ENCODE measurements around the gene GPR84.
A peak's percentile ranks its signal among the peaks of the same experiment; 100 is the strongest.

The GPR84 gene

DNA sequence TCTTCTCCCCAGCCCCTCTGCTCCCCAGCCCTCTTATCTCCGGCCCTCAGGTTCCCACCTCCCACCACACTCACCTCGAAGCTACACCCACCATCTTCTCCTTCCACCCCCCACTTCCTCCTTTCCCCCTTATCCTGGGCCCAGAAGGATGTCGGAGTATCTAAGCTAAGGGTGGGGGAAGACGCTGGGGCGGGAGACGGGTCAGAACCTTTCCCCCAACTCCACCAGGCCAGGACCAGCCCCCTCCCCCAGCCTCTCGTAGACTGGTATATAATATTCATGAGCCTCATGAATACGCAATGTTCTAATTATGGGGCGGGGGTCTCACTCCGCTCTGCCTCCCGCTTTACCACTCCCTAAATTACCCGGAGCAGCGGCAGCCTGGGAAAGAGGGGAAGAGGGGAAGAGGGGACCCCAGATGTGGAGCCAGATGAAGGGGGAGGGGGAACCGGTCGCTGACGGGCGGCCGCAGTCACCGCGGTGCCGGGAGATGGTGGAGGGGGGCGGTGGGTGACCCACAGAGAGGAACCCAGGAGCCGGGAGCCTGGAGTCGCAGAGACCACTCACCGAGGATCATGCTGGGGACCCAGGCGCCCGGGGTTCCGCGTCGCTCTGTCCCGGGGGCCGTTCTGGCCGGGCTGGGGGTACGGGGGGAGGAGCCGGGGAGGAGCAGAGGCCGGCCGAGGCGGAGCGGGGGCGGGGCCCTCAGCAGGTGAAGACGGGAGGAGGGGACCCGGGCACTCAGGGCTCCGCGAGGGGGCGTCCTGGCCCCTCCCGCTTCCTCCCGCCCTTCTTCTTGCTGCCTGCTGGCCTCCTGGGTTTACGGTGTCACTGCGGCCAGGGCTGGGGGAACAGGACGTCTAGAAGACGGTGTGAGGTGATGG lies 26.6 kb upstream of the GPR84 start:
- DNase-seq: peak; percentile 66

DNA sequence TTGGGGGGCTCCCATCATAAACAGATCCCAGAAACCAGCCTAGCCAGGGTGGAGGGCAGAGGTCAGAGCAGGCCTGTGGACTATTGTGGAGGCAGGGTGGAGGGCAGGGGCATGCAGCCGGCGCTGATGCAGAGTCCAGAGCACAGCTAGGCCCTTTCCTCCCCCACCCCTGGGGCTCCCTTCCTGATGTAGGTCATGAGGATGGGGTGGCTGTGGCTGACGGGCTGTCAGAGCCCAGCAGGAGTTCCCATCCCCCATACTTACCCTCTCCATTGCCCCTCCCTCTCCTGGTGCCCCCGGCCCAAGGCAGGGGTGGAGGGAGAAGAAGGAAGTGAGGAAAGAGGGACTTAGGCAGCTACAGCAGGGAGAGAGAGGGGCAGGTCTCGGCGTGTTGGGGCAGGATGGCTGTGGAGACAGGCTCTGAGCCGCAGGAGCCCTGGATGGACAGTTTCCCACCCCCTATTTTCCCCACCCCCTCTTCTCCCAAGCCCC lies 25.9 kb upstream of the GPR84 start:
- no peak for DNase-seq

DNA sequence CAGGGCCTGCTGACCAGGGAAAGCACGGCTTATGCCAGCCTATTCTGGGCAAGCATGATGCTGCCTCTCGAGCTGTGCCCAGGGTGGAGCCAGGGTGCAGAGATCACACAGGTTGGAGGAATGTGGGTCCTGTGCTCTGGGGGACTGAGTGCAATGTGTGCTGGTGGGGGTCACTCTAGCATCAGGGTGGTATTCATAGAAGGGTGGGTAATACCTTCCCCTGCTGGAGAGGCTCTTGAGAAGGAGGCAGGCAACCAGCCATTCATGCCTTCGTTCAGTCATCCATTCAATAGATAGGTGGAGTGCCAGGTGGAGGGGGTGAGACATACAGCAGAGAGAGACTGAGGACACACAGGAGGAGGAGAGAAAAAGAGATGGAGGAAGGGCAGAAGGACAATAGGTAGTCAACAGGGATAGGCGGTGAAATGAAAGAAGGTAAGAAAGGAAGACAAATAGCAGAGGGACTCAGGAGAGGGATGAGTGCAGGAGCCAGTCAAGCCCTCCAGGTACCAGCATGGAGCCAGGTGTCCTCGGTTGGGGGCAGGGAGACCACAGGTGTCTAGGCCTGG lies 25.4 kb upstream of the GPR84 start:
- DNase-seq: no peak

DNA sequence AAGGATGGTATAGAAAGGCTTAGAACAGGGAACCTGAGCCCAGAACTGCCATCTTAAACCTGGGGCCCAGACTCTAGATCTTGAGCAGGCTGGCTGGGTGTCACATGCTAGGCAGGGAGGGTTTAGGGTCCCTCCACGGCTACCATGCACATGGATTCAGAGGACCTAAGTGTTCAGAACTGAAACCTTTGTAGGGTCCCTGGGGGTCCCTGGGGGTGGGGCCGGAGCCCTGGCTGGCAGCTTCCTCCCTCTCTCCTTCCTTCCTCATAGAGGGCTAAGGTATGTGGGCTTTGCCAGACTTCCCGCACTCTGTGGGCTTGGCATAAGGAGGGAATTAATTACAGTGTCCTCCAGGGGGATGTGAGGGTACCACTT lies 24.8 kb upstream of the GPR84 start:
- no peak for DNase-seq

DNA sequence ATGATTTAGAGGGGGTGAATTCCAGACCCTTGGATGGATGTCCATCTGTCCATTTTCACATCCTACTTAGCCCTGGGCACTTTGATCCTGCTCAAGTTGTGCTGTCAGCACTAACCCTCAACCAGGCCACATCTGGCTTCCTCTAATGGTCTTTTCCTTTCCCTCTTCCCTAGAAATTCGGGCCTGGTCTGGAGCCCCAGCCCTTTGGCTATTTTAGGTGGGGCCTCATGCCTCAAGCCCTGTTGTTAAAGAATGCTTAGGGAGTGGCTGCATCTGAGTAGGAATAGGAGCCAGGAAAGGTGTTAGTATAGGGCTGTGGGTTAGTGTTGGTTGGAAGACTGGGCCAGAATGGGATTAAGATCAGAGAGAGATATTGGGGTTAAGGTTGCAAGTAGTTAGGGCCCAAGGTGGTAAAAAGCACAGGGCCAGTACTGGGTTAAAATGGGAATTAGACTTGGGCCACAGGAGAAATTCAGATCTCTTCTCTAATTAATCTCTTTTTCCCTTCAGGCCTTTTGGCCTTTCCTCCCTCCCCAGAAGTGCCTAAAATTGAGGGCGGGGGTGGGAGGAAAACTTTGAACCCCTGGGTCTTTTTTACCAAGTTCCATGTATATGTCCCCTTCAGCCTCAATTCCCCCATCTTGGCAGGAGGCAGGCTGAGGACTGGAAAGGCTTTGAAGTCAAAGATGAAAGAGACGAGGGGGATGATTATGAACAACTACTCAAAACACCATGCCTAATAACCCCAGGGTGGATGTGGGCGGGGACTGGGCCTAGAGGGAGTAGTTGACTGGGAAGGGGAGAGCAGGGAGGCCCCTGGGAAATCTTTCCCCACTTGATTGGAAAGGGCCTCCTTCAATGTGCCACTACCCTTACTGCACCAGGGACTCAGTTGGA lies 24.2 kb upstream of the GPR84 start:
- DNase-seq: no peak

DNA sequence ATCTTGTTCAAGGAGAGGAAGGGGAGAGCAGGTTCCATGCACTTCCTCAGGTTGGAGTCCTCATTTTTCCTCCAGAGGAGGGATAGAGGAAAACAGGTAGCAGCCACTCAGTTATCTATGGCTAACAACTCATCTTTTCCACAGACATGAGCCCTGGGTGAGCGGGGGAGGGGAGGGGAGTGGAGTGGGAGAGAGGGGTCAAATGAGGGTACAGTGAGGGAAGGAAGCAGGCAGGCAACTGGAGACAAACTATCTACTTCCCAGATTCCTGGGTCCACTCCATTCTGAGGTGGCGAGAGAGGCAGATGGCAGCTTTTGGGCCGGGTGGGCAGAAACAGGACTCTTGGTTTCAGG lies 22.8 kb upstream of the GPR84 start:
- DNase-seq: no peak

DNA sequence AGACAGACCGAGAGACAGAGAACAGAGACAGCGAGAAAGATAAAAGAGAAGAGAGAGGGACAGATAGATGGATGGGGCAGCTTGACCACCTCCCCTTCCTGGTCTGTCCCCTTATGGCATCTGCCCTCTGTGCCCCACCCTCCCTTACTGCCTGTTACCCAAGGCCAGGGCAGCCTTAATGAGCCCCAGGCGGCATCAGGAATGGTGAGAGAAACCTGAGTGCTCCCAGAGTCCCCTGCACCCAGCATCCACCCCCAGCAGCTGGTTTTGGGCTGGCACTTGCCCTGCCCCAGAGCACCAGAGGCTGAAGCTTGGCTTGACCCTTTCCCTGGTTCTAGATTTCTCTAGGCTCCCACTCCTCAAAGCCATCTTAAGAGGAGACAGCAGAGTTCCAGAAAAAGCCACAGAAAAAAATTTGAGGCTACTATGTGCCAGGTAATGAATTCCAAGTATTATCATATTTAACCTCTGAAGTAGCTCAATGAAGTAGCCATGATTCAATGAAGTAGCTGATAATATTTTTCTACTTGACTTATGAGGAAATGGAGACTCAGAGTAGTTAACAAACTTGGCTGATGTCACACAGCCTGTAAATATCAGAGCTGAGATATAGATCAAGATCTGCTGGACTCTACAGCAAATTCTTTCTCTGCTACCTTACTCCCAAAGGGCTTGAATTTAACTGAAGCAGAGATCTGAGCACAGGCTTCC lies 22.3 kb upstream of the GPR84 start:
- no peak for DNase-seq

DNA sequence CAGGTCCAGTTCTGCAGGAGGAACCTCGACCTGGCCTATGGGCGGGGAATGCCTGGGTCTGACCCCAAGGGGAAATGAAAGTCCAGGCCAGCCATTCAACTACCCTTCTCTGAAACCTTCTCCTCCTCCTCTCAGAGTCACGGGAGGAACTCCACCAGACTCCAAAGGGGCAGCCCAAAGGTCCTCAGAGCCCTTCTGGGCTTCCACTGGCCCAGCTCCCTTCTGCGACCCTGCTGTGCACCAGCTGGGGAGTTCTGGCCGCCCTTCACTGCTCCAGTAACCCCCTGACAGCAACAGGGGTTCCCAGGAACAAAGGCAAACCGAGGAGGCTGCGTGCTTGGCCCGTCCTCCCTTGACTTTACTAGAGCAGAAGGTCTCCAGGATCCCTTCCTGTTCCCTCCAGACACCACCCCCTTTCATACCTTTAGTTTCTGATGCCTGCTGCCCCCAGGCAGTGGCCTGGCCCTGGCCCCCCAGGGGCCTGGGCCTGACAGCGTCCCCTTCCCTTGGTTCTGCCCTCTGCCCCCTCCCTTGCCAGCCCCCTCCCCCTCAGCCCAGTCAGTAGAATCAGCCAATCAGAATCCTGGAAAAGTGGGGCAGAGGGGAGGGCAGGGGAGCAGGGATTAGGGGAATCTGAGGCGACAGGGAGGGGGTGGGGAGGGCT lies 21.1 kb upstream of the GPR84 start:
- DNase-seq: no peak

DNA sequence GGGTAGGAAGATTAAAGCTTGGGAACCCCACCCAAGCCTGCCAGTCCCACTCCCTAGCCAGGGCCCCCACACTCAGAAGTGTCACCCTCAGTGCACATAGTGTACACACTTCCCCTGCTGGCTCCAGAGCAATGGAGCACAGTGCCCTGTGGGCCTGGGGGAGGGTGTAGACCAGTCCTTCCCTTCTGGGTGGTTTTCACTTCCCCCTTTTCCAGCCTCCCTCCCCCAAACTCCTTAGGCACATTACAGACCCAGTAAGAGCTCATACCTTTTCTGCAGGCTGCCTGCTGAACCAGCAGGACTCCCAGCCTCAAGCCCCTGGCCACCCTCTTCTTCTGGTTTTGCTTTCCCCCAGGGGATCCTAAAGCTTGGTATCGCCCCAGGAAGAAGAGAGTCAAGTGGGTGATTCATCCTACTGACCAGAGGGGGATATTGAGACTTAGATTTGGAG lies 20.3 kb upstream of the GPR84 start, which contains the start of gene ZNF385A:
Gene ZNF385A, minus strand, starts transcription at position 143 of the 451 bp plus-strand sequence. CDS start 219 bp downstream, outside the sequence.
- DNase-seq: no peak

DNA sequence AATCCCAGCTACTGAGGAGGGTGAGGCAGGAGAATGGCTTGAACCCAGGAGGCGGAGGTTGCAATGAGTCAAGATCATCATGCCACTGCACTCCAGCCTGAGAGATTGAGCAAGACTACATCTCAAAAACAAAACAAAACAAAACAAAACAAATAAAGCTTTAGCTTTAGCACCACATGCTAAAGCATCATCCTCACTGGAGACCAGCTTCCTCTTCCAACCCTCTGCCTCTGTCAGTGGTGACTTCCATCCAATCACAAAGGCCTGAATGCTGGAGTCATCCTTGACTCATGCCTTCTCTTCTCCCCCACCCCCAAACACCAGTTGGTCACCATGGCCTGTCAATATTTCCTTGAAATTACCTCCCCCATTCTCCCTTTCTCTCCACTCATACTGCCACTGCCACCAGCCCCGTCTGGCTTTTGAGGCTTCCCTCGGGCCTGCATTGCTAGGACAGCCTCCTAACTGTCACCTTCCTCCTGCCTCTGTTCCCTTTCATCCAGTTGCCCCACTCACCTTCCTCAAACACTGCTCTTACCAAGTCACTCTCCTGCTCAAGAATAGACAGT lies 18.8 kb upstream of the GPR84 start:
- DNase-seq: no peak

DNA sequence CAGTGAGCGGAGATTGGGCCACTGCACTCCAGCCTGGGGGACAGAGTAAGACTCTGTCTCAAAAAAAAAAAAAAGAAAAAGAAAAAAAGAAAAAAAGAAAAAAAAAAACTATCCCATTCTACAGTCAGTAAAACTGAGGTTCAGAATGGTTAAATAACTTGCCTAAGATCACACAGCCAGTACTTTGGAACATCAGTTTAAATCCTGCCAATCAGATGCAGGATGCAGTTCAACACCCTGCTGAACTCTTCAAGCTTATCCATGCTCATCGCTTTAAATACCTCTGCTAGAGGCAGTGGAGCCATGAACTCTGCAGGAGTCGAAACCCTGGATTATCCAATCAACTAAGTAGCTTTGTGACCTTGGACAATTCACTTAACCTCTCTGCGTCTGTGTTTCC lies 16.9 kb upstream of the GPR84 start:
- DNase-seq: no peak

DNA sequence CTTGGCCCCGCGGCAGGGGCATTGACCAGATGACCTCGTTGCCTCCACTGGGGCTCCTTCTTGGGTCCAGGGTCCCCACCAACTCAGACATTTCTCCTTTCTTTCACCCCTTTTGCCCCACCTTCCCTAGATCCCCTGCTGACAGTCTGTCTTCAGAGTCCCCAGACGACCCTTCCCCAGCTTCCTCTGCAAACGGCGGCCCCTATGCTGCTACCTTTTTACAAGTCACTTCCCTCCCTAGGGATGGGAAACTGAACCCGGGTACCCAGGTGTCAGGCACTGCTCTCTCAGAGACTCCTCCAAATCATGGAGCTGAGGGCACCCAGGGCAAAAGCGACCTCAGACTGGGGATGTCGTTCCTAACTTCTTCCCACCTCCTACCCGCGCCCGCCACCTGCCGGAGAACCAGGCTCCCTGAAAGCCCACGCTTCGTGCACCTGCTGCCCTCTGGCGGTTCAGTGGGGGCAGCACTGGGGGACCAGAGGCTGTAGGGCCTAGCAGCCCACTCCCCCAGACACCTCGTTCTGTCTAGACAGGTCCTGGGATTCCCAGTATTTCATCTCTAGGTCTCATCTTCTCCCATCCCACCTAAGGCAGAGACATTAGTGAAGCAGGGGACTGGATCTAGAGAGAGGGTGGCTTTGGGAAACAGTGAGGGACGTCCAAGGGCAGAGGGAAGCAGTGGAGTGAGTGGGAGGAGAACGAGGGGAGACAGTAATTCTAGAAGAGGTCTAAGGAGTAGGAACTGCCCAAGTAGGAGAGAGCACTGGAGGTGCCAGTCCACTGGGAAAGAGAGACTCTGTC lies 15.3 kb upstream of the GPR84 start:
- DNase-seq: peak; percentile 88

DNA sequence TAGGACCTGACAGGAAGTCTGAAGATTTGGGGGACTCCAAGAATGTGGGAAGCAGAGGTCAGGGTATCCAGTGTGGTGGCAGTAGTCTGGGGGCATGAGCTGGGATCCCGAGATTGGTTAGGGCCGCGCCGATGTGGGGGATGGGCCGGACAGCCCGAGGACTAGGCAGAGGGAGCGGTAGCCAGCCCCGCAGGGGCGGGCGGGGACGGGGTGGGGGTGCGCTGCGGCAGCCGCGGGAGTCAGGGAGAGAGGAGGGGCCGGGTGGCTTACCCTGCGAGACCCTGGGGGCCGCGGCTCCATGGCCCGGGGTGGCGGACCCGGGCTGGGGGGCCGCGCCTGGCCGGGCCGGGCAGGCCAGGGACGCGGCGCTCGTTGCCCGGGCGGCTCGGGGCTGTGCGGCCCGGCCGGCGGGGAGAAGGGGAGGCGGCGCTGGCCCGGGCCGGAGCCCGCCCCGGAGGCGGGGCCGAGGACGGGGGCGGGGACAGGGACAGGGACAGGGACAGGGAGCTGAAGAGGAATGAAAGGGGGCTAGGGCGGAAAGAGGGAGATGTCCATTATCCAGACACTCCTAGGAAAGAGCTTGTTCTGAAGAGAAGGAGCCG lies 14.6 kb upstream of the GPR84 start:
- DNase-seq: no peak

DNA sequence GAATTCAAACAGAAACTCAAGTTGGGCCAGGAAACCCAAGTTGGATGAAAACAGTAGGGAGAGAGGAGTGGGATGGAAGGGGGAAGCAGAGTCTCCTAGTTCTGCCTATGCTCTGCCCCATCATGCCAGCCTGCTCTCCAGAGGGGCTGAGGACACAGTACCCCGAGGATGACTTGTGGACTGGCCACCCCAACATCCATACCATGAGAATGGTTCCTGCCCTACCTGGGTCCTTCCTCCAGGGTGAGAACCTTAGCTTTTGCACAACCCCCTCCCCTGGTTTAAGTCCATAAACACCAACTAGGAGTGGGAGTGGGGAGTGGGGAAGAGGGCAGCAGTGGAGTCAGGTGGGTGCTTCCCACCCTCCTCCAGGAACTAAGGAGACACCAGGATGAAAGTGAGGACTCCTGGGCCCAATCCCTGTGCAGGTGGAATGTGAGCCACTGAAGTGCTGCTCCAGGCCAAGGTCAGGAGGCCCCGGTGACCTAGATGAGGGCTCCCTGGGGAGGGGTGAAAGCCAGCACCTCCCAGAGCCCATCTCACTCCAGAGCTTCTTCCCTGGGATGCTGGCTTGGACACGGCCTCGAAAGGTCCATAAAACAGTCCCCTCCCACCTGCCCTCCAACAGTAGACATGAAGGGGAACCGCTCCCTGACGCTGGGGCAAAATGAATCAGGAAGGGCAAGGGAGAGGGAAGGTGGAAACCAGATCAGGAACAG lies 13.7 kb upstream of the GPR84 start:
- DNase-seq: no peak

DNA sequence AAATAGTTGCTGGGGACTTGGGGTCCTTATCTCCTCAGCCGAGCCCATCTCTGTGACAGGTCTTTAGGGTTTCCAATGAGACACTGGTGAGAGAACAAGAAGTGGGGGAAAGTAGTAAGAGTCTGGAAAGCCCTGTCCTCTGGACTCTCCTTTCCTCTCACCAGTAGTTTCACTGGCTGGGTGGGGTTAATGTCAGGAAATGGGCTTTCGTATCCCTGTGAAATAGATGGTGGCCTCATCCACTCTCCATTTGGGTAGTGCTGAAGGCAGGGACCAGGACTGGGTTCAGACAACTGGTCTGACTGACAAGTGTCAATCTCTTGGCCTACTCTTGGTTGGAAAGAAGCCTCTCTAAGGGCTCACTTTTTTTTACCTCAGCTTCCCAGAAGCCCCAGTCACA lies 12.7 kb upstream of the GPR84 start:
- no peak for DNase-seq

DNA sequence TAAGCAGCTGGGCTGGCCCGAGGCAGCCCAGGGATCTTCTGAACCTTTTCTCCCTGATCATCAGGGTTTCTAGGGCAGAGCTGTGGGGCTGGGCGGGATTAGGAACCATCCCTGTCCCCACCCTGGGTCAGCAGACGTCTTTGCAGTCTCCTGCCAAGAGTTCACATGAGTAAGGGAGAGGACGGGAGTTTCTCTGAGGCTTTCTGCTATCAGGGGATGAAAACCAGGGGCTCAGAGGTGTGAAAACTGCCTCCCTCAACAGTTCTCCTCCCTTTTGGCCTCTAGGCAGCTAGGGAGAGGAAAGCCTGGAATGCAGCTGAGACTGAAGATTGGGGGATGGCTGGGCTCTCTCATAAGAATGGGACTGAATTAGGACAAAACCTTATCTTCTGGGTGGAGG lies 12.3 kb upstream of the GPR84 start:
- DNase-seq: no peak

DNA sequence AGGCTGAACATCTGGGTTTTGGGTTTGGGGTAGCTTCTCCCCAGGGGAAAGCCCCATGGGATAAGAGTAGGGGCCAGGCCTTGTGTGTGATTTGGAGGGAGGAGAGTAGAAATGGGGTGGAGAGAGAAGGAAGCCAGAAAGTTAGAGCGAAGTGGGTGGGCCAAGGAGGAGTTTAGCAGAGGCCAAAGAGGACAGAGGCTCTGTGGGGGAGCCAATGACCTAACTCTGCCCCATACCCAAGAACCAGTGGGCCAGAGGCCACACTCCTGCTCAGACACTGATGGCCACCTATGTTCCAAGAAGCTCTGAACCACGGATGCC lies 10.9 kb upstream of the GPR84 start:
- no peak for DNase-seq

DNA sequence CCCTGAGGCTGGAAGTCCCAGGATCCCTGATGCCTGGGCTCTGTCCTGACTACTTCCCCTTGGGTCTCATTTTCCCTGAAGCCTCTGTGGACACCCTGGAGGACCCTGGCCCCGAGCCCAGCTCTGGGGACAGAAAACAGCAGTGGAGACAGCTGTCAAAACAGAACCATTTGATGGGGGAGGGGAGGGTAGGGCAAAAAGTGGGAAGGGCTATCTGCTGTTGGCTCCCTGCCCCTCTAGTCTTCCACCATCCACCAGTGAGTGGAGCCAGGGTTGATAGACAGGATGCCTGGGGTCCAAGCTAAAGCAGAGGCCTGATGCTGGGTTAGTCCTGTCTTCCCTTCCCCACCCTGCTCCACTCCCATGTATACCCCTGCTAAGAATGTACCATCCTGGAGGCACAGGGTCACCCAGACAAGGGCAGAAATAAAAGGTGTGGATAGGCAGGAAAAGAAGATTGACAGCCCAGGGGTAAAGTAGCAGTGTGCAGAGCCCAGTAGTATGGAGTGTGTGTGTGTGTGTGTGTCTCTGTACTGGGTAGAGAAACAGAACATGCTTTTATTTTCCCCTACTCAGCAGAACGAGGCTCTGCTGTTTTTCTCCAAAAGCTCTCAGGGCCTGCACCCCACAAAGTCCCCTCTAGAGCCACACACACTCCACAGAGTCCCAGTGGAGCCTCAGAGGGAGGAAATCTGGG lies 10.4 kb upstream of the GPR84 start:
- DNase-seq: no peak
